Left lung (tissue), 10 donors: ENCODE measurements around the gene TRAPPC6A. TPM values are rescaled to one million over a fixed set of nuclear protein-coding genes. Genes with fewer than 3 reads are reported as not detected.

Source experiments
- ATAC-seq: fragments of 200-7000 bp; cut with Tn5 transposase; one replicate; pipeline ENCODE4 v1.9.1; 2020; ENCODE audit warnings: moderate library complexity
- DNase-seq, 4 donors: peaks; one replicate each; pipeline ENCODE4 v3.0.0-alpha.2; 2013 to 2020
- H3K27ac ChIP-seq, 2 donors: fragments of 200-600 bp; sonication (generic) in 1 of 2; one replicate each; pipeline versions ENCODE4 v1.5.0 to v1.8.0; 2020 to 2021
- H3K27me3 ChIP-seq, 2 donors: fragments of 200-600 bp; sonication (generic) in 1 of 2; one replicate each; pipeline versions ENCODE4 v1.5.0 to v1.8.0; 2020 to 2021
- H3K36me3 ChIP-seq, 2 donors: fragments of 200-600 bp; sonication (generic) in 1 of 2; one replicate each; pipeline versions ENCODE4 v1.5.0 to v1.8.0; 2020 to 2021
- H3K4me1 ChIP-seq, 2 donors: fragments of 200-600 bp; one replicate each; pipeline ENCODE4 v1.8.0; 2021
- H3K4me3 ChIP-seq, 2 donors: fragments of 200-600 bp; sonication (generic) in 1 of 2; one replicate each; pipeline versions ENCODE4 v1.5.0 to v1.8.0; 2020 to 2021; ENCODE audit warnings: mild to moderate bottlenecking in 1 of 2
- H3K9me3 ChIP-seq, 2 donors: fragments of 200-600 bp; sonication (generic) in 1 of 2; one replicate each; pipeline versions ENCODE4 v1.5.0 to v1.8.0; 2020 to 2021
- CTCF ChIP-seq, 2 donors: fragments of 200-600 bp; sonication (generic) in 1 of 2; IDR thresholded peaks; one replicate each; pipeline versions ENCODE4 v1.5.0 to v1.8.0; 2021; ENCODE audit warnings: antibody characterized with exemption in 2 of 2
- intact Hi-C, 2 donors: fragments of 100-400 bp; cut with DNase I; formaldehyde crosslinking; loops; one replicate each; pipeline versions ENCODE4 v1.11.2 to v1.14.2; 2022
- polyA plus RNA-seq, 6 donors: library from polyadenylated mRNA; unstranded; fragments of 120-200 nt; gene quantifications; one replicate each; pipeline ENCODE4 v1.2.1, GENCODE V29; 2013; ENCODE audit not compliant: insufficient read length in 6 of 6
- total RNA-seq, 2 donors: library from RNA; stranded (reverse); fragmentation: NEBNext Ultra II Directional; extraction: Animal tissue kit (Norgen Biotek cat#: 25700); gene quantifications; one replicate each; pipeline ENCODE4 v1.2.1, GENCODE V29; 2021
- donor health status: DM: no; HTN: yes; CAD: no.
- donor health status: DM: no; HTN: no; CAD: no.

Gene TRAPPC6A
- total and polyA plus RNA-seq, 8 donors, result 13.0 to 28.9 (median 23.2) TPM

- DNase-seq (no peak), ATAC-seq (no peak)
- intact Hi-C loops, result no loop called here
- H3K27ac ChIP-seq, result no peak overlapping the region
- H3K36me3 ChIP-seq, result peaks cover 0 to 30% of the 10 kb centered on the region in 2 donors
- TF ChIP-seq CTCF (IDR thresholded peaks at IDR 0.05), result no peak
- H3K27me3 ChIP-seq, result no peaks in the 10 kb centered on the region
- no peak overlapping the region for H3K4me3 ChIP-seq
- H3K9me3 ChIP-seq, result no peaks in the 10 kb centered on the region
- H3K4me1 ChIP-seq, result no peaks in the 10 kb centered on the region
Observed at GRCh38 chr19:45138303-45138751, 39.7 kb downstream of the TRAPPC6A start.

- DNase-seq (no peak), ATAC-seq (no peak)
- Histone ChIP-seq H3K27ac (no peak overlapping the region), H3K4me1 (no peaks in the 10 kb centered on the region), H3K9me3 (no peaks in the 10 kb centered on the region), H3K27me3 (no peaks in the 10 kb centered on the region), H3K36me3 (peaks cover 0 to 19% of the 10 kb centered on the region in 2 donors), H3K4me3 (no peak overlapping the region)
- intact Hi-C loops, result no loop called here
- TF ChIP-seq CTCF (IDR thresholded peaks at IDR 0.05), result no peak
Observed at GRCh38 chr19:45137179-45137761, 40.8 kb downstream of the TRAPPC6A start.

GRCh38 chr19:45136507-45137178 lies 41.4 kb downstream of the TRAPPC6A start:
- Histone ChIP-seq H3K4me1 (no peaks in the 10 kb centered on the region), H3K36me3 (peaks cover 0 to 13% of the 10 kb centered on the region in 2 donors), H3K27ac (no peak overlapping the region), H3K27me3 (no peaks in the 10 kb centered on the region), H3K4me3 (no peak overlapping the region), H3K9me3 (no peaks in the 10 kb centered on the region)
- ATAC-seq (no peak), DNase-seq (no peak)
- no peak for TF ChIP-seq CTCF (IDR thresholded peaks at IDR 0.05)
- intact Hi-C loops, result no loop called here

- TF ChIP-seq CTCF (IDR thresholded peaks at IDR 0.05), result no peak
- intact Hi-C loops, result no loop called here
Observed at GRCh38 chr19:45135176-45135885, 42.7 kb downstream of the TRAPPC6A start.

GRCh38 chr19:45133661-45134060 lies 44.4 kb downstream of the TRAPPC6A start:
- H3K36me3 ChIP-seq, result peaks cover 0 to 4% of the 10 kb centered on the region in 2 donors
- intact Hi-C loops, result no loop called here
- H3K27me3 ChIP-seq, result no peaks in the 10 kb centered on the region
- no peaks in the 10 kb centered on the region for H3K4me1 ChIP-seq
- no peak overlapping the region for H3K4me3 ChIP-seq
- ATAC-seq (no peak), DNase-seq (no peak)
- H3K27ac ChIP-seq, result no peak overlapping the region
- TF ChIP-seq CTCF (IDR thresholded peaks at IDR 0.05), result no peak
- no peaks in the 10 kb centered on the region for H3K9me3 ChIP-seq

More at GRCh38 chr19:45135176-45135885, 42.7 kb downstream of the TRAPPC6A start:
- no peak overlapping the region for H3K4me3 ChIP-seq
- H3K27me3 ChIP-seq, result no peaks in the 10 kb centered on the region
- no peaks in the 10 kb centered on the region for H3K4me1 ChIP-seq
- DNase-seq, result no peak
- H3K9me3 ChIP-seq, result no peaks in the 10 kb centered on the region
- H3K27ac ChIP-seq, result no peak overlapping the region
- H3K36me3 ChIP-seq, result no peaks in the 10 kb centered on the region
- no peak for ATAC-seq
